Limb (tissue), 2 donors: ENCODE data around the gene THOC6.
"Not testable (repeated sequence)": the region's sequence is repeated elsewhere in the genome, so short reads cannot be mapped to it uniquely, and the experiment has no call there.

Experiments used
- DNase-seq, 2 donors: peaks; one replicate each; pipeline ENCODE4 v3.0.0-alpha.2; 2016; ENCODE audit errors: extremely low spot score in 2 of 2

The THOC6 gene

GRCh38 chr16:3054965-3055733 lies 31.3 kb downstream of the THOC6 start:
- DNase-seq = no peak

- not testable (repeated sequence) for DNase-seq
Observed at GRCh38 chr16:3055734-3056115, 31.9 kb downstream of the THOC6 start.

- no peak for DNase-seq
Observed at GRCh38 chr16:3056336-3057180, 32.7 kb downstream of the THOC6 start.

GRCh38 chr16:3057181-3058138 lies 33.6 kb downstream of the THOC6 start:
- no peak for DNase-seq

GRCh38 chr16:3058139-3059030 lies 34.5 kb downstream of the THOC6 start:
- DNase-seq = peak in 1 of 2 donors; percentile 65

- DNase-seq = peak; percentile 83 to 93
Observed at GRCh38 chr16:3059041-3059722, 35.3 kb downstream of the THOC6 start.

- no peak for DNase-seq
Observed at GRCh38 chr16:3059723-3060242, 35.9 kb downstream of the THOC6 start.

- DNase-seq = no peak
Observed at GRCh38 chr16:3060339-3061127, 36.7 kb downstream of the THOC6 start.

- no peak for DNase-seq
Observed at GRCh38 chr16:3062553-3062952, 38.7 kb downstream of the THOC6 start.

GRCh38 chr16:3063625-3064386 lies 40.0 kb downstream of the THOC6 start:
- no peak for DNase-seq

GRCh38 chr16:3065069-3065741 lies 41.4 kb downstream of the THOC6 start, which contains the start of gene IL32:
Gene IL32 (plus strand): TSS chr16:3065640. CDS start chr16:3065812, 172 bp downstream.
- DNase-seq = peak in 1 of 2 donors; percentile 46

- no peak for DNase-seq
Observed at GRCh38 chr16:3065742-3066439, 42.1 kb downstream of the THOC6 start.

GRCh38 chr16:3066440-3066748 lies 42.6 kb downstream of the THOC6 start:
- no peak for DNase-seq

GRCh38 chr16:3068487-3068886 lies 44.7 kb downstream of the THOC6 start:
- DNase-seq = no peak

- DNase-seq = not testable (repeated sequence)
Observed at GRCh38 chr16:3069146-3069545, 45.3 kb downstream of the THOC6 start.

- no peak for DNase-seq
Observed at GRCh38 chr16:3070608-3071111, 46.8 kb downstream of the THOC6 start.

- no peak for DNase-seq
Observed at GRCh38 chr16:3071655-3072054, 47.8 kb downstream of the THOC6 start.
